CD4-positive, alpha-beta T cell treated with Interleukin-17A for 1 hour (primary cell): ENCODE data around the gene ABLIM2.

Experiments used
- DNase-seq: peaks from one replicate; pipeline ENCODE4 v3.0.0-alpha.2; 2020

Gene ABLIM2

DNA sequence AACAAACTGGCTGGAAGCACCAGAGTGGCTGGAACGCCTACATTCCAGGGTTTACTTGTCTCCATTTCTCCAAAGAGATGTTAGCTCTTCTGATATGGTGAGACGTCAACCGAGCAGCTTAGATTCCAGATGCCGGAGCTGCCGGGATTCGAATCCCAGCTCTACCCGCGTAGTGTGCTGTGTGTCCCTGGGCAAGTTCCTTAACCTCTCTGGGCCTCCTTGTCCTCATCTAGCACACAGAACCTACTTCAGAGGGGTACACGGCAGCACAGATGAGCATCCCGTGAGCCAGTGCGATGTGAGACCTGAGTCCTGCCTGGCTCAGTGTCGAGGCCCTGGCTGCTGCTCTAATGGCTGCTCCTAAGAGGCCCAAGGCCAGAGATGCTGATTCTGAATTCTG is 60.1 kb downstream of the ABLIM2 start:
- DNase-seq = no peak

DNA sequence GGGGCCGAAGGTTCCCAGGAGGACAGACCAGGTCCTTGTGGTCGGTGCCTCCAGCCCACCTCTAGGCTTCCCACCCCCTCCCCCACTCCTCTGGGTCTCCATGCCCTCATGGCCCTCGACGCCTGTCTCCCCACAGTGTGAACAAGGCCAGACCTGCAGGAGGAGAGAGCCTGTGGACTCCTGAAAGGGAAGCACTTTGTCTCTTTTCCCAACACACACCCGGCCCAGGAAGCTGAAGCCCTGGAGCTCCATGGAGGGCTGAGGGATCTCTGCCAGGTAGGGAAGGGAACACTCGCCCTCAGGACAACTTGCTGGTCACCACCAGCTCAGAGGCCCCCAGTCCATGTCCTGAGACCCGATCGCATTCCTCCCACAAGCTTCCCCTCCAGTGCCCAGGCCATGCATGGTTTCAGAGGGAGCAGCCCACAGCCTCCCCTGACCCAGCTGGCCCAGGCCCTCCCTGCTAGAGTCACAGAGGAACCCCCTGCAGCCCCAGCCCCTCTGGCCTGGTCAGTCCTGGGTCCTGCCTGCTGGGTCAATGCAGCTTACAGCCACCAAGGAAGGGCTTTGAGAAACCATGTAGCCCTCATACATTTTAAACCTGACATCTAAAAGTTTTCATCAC is 60.8 kb downstream of the ABLIM2 start:
- no peak for DNase-seq

DNA sequence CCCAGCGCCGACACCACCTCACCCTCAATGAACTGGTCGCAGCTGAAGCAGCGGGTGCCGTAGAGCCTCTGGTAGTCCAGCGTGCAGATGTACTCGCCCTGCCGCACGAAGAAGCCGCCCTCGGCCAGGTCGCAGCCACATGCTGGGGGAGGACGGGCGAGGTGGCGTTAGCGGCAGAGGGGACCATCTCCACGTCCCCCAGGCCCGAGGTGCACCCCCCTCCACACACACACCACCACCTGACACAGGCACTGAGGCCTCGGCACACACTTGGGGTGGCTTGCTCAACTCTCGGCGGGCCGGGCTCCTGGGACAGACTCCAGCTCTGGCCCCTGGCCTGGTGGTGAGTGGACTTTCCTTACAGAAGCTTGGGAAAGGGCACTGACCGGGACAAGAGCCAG is 61.5 kb downstream of the ABLIM2 start:
- DNase-seq = no peak

DNA sequence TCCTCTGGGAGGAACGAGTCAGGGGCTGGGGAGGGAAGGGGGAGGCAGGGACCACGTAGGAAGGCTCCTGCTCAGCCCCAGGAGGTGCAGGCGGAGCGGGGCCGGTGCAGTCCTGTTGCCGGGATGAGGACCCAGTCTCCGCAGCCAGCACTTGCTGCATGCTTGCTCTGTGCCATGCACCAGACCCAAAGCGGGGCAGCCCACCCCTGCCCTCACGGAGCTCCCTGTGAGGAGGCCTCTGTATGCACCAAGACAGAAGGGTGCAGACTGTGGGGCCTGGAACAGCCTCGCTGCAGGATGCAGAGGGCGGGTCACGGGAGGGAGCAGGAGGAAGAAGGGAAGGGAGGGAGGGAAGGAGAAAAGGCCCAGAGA is 61.9 kb downstream of the ABLIM2 start:
- no peak for DNase-seq

DNA sequence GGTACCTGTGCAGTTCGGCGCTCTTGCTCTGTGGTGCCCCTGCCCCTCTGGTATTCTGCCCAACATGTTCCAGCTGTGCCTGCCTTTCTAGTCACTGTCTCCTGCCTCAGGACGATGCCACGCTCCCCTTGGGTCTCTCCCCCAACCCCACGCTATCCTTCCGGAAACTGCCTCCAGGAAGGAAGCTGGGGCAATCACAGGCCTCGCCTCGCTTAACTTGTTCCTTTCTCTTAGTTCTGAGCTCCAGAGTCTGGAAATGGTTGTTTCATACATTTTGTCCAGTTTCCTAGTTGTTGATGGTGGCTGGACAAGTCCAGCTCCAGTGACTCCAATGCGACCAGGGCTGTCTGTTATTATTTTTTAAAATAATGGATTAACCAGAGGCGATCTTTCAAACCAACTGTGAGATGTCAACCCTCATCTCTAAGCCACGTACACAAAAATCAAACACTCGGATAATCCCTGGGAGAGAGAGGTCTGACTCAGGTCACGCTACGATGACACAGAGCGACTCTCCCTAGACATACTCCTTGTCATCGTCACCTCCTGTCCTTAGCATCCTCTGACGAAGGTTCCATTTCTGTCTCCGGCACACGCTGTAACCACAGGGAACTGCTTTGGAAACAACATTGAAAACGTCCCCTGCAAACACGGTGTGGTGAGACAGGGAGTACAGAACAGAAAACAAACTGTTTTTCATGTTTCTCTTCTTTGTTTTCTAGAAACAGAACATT is 62.5 kb downstream of the ABLIM2 start:
- no peak for DNase-seq

DNA sequence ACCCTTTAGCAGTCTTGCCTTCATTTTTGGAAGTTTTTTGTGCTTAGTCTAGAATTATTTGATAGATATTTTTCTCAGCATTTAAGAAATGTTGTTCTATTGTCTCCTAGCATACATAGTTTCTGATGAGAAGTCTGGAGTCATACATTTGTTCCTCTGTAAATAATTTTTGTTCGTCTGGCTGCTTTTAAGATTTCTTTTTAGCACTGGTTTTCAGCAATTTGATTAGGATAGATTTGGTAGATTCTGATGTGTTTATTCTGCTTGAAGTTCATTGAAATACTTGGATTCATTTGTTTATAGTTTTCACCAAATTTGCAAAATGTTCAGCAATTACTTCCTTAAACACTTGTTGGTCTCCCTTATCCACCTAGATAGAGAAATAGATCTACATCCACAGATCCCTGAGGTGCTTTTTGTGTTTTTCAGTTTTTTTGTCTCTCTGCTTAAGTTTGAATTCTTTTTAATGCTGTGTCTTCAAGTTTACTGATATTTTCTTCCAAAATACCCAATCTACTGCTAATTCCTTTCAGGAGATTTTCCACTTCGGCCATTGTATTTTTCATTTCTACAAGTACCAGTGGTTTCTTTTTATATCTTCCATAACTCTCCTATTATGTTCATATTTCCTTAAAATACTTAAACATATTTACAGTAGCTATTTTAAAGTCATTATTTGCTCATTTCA is 64.9 kb downstream of the ABLIM2 start:
- DNase-seq = no peak

DNA sequence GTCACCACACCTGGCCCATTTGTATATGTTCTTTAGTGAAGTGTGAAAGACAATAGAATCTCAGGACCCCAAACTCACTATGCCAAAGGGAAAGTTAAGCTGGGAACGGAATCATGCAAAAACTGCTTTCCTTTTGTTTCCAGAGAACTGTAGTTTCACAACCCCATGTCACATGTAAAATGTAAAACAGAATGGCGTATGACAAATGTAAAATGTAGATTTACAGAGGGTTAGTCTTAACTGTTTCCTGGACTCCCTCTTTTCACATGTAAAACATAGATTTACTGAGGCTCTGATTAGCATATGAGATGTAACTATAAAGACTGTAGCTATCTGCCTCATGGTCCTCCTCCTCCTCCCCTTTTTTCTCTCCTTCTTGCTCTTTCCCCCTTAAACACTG is 66.3 kb downstream of the ABLIM2 start:
- no peak for DNase-seq

DNA sequence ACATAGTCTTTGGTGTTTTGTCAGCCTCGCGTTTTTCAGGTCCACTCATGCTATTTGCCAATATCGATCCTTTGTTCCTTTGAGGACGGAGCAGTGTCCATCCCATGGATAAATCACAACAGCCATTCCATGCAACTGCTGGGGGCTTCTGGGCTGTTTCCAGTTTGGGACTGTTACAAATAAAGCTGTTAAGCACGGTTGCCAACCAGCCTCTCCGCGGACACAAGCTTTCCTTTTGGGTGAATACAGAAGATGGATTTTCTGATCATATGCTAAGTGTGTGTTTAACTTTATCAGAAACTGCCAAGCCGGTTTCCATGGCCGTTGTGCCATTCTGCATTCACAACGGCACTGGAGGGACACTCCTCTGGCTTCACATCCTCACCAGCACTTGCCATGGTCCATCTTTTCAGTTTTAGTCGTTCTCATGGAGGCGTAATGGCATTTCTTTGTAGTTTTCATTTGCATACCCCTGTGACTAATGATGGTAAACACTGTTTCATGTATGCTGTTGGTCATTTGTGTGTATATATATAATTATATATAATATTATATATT is 67.8 kb downstream of the ABLIM2 start:
- no peak for DNase-seq

DNA sequence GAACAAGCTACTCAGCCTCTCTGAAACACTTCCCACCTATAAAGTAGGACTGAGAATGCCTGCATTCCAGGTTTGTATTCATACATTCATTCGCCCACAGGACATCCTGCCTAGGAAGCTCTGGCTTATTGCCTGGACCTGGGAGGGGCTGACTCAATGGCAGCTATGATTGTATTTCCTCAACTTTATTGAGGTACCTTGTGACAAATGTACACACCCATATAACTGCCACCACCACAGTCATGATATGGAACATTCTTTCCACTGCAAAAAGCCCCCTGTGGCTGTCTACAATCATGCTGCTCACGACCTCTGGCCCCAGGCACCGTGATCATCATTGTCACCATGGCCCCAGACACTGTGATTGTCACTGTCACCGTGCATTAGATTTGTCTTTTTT is 68.3 kb downstream of the ABLIM2 start:
- DNase-seq = no peak

DNA sequence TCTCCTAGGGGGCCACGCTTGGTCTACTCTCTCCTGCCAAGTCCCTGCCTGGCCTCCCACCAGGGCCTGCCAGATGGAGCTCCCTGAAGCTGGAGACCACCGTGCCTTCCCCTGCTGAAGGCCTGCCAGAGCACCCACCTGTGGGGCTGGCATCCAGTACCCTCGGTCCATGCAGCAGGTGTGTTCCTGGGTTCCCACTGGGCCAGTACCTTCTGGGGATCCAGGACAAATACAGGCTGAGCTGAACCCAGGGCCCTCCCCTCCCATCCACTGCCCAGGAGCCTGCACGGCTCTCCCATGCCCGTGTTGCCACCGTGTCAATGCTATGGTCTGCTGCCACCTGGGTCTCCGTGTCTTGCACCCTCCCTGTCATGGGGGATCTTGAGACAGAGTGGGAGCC is 68.8 kb downstream of the ABLIM2 start:
- no peak for DNase-seq

DNA sequence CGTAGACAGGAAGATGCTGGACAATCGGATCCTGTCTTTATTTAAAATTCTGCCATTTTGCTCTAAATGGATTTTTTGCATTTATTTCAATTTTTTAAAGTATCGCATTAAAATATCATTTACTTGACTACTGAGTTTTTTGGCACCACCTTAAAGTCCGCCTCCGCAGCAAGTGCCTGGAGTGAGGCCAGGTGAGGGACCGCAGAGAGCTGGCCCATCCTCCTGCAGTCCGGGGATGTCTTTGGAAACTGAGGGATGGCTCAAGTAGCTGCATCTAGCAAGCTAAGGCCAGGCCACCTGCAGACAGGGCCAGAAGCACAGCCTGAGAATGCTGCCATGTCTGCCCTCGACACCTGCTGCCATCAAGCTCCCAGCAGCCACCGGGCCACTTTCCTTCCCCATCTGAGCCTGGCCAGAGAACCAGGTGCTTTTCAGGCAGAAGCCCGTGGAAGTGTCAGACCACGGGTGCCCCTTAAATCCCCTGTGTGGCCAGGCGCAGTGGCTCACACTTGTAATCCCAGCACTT is 69.6 kb downstream of the ABLIM2 start:
- no peak for DNase-seq

DNA sequence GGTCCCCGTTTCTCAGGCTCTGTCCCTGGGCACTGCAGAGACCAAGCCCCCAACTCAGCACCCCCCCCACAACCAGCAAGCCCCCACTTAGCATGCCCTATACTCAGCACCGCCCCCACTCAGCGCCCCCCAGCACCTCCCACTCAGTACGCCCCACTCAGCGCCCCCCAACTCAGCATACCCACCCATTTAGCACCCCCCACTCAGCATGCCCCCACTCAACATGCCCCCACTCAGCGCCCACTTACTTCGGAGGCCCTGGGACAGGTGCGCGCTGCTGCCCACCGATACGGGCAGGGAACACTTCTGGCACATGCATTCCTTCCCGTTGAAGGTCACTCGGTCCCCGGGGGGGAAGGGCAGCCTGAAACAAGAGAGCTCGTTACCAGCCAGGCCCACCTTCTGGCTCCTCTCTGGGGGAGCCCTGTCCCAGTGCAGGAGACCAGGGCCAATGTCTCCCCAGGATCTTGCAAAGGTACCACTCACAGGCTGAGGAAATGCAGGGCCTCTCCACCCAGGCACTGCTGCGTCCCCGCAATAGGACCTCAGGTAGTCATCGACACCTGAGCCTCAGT is 70.6 kb downstream of the ABLIM2 start:
- no peak for DNase-seq

DNA sequence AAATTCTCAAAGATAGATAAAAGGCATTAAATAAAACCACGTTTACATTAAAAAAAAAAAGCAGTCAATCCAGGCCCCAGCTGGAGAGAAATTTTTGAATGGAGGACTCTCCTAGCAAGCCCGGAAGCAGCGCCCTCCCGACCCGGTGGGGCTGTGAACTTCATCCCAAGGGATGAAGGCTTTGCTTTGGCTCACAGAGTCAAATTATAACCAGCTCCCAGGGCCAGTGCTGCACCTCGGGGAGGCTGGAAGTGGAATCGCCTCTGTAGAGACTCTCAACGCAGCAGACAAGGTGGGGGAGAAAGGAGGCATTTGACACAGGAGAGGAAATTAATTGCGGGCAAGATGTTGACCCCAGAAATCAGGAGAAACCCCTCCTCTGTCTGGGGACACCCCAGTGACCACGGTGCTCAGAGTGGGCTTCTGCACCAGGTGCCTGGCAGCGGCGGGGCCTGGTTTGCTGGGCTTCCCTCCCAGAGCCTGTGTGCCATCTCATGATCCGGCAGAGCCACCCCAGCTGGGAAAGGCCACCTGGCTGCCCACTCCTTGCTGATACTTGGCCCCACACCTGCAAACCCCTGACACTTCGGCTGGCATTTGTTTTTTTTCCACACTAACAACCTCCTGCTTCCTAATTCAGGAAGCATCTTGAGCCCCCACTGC is 71.7 kb downstream of the ABLIM2 start:
- DNase-seq = no peak

DNA sequence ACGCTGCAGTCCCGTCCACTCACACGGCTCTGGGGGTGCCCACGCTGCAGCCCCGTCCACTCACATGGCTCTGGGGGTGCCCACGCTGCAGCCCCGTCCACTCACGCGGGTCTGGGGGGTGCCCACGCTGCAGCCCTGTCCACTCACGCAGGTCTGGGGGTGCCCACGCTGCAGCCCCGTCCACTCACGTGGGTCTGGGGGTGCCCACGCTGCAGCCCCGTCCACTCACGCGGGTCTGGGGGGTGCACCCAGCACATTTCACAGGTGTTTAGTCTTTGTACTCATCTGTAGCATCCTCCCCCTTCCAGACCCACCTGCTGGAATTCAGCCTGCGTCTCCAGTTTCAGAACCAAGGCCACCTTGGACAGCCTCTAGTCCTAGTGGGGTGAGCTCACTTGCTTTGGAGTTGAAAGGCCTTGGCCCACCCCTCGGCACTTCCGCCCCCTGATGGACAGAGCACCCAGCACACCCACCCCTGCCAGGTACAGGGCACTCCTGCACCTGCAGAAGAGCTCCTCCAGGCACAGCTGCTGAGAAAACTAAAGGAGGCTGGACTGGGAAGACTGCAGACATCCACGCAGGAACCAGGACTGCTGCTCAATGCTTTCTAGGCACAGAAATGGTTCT is 73.0 kb downstream of the ABLIM2 start:
- no peak for DNase-seq

DNA sequence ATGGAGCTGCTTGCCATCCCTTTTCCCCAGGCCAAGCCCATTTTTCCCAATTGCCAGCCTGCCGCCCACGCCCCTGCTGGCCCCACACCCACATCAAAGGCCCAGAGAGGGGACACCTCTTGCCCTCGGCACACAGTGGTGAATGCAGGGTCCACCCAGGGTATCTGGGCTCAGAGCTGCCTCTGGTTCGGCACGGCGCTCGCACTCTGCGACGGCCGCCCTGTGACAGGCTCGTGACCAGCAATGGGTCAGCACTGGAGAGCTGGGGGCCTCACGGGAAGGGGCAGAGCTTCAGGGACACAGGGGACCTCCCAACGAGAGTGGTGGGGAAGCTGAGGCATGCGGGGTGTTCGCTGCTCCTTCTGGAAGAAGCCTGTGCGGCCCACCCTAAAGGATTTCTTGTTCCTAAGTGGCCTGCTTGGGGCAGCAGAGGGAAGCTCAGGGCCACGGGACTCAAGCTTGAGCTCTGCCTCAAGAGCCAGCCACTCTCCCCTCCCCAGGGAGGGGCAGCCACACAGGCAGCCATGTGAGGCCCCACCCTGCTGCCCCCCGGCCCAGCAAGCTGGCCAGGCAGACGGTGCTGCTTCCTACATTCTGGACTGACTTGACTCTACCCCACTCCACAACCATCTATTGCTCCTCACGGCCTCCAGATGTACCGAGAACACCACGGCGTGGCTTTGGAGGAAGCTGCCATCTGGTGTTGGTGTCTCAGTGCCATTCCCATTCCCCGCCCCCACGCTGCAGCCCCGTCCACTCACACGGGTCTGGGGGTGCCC is 73.7 kb downstream of the ABLIM2 start:
- no peak for DNase-seq

DNA sequence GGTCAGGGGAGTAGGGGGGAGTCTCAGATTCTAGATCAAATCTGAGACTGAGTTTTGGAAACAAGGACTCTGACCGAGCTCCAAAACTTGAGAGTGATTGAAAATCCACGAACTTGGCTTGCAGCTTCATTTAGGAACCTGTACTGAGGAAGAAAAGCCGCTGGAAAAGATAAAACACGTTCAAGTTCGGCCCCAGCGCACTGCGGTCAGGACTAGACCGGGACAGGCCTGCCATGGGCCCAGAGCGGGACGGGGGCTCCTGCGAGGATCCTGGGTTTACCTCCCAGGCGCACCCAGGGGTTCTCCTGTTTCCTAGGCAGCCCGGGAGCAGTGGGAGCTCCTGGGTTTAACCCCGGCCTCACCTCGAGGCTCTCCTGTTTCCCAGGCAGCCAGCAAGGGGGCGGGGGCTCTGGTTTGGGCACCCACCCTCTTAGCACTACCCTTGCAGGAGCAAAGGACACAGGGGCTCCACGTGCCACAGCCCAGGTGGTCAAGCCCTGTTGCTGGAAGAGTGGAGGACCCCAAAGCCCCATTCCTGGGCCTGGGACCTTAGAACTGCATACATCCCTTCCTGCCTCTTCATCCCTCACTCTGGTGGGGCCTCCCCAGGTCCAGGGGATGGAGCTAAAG is 74.5 kb downstream of the ABLIM2 start:
- DNase-seq = no peak

DNA sequence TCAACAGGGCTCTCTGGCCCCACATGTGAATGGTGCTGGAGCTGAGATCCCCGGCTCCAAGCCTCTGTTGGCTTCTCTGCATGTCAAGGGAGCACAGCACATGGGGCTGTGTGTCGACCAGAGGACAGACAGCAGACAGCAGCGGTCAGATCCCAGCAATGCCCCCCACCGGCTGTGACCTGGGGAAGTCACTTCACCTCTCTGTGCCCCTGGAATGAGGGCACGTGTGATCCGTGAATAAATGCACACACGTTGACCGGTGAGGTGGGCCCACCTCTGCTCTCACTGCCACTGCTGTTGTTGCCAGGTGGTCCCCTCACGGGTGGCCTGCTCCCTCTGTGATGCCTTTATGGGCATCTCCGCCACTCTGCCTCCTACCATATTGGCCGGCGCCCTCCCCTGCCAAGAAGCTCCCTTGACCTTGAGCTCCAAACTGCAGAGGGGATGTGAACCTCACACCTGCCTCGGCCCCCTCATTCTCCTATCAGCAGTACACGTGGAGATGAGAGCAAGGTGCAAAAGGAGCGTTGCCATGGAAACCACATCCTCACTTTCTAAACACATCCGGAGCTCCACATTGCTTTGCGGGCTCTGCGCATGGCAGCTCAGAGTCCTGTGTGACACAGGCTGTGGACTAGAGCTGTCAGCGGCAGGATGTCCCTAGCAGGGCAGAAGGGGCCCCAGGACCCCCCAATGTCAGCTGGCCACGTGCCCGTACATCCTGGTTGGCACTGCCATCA is 75.4 kb downstream of the ABLIM2 start:
- no peak for DNase-seq

DNA sequence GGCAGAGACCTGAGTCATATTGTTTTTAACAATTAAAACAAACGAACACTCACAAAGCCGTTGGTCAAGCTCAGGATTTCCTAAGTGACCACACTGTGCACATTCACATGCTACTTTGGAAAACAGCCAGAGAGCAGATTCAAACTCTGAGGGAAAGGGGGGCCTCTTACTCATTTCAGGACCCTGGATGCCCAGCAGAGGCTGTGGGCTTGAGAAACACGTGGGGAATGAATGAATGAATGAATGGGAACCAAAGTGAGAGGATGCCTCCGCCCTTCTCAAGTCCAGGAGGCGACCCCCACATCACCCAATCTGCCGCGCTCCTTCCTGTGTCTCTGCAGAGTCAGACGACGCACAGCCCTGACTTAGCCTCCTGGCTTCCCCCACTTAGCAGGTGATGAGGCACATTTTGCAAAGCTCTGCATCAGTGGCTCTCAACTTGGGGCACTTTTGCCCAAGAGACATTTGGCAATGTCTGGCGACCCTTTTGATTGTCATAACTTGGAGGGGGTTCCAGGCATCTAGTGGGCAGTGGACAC is 76.0 kb downstream of the ABLIM2 start:
- no peak for DNase-seq

DNA sequence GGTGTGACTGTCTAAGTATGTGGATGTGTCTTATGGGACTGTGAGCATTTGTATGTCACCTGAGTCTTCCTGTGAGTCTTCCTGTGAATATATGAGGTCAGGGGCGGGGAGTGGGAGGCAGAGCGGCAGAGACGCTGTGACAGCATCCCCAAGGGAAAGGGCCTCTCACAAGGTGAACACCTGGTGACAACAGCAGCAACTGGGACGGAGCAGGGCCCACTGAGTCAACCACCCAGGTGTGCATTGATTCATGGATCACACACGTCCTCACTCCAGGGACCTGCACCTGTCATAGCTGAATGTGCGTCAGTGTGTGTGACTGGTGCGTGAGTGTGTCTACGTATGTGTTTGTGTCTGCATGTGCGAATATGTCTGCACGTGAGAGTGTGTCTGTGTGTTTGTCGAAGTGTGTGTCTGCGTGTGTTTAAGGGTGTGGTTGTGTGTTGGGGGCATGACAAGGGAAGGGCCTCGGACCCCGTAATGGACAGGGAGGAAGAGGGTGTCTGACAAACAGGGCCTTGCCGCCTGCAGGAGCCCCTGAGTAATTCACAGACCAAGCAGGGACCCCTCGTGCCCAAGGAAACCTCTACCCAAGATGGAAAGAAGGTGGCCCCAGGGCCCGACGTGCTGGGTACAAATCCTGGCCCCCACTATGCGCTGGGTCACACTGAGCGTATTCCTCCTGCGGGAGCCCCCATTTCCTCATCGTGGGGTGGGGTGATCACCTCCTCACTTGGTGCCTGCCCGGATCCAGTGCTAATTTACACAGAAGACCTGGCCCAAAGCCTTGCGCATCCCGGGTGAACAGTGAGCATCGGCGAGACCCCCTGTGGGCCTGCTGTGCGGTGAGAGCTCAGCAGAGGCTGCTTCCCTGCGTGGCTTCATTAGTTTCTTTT is 76.7 kb downstream of the ABLIM2 start:
- DNase-seq = no peak
